T-helper 17 cell (primary cell): Measurements from ENCODE around the gene MAP4K3. TPM values are rescaled to one million over a fixed set of nuclear protein-coding genes. Genes with fewer than 3 reads are reported as not detected.
"Not testable (repeated sequence)": the region's sequence is repeated elsewhere in the genome, so short reads cannot be mapped to it uniquely, and the experiment has no call there.

ENCODE experiments used
- ATAC-seq: fragments of 150-1000 bp; cut with Tn5 transposase; 2 replicates; pipeline ENCODE4 v1.10.0; 2021; ENCODE audit warnings: mild to moderate bottlenecking, moderate library complexity
- DNase-seq, 3 donors: peaks; one replicate each; pipeline versions ENCODE4 v3.0.0 to v3.0.0-alpha.2; 2020 to 2021
- H3K9me3 ChIP-seq: one replicate; pipeline ENCODE4 v1.7.0; 2013; ENCODE audit warnings: low read length, mild to moderate bottlenecking; ENCODE audit not compliant: control insufficient read depth, poor library complexity, severe bottlenecking
- H3K27ac Mint-ChIP-seq: one replicate; pipeline ENCODE4 v1.8.0; 2022; ENCODE audit warnings: mild to moderate bottlenecking, moderate library complexity, mixed read lengths
- H3K27me3 Mint-ChIP-seq: one replicate; pipeline ENCODE4 v1.8.0; 2022; ENCODE audit warnings: mixed read lengths
- H3K36me3 Mint-ChIP-seq: one replicate; pipeline ENCODE4 v1.8.0; 2022; ENCODE audit warnings: low read depth, mixed read lengths
- H3K4me1 Mint-ChIP-seq: one replicate; pipeline ENCODE4 v1.8.0; 2022; ENCODE audit warnings: mild to moderate bottlenecking, mixed read lengths
- H3K4me3 Mint-ChIP-seq: one replicate; pipeline ENCODE4 v1.8.0; 2022; ENCODE audit warnings: mild to moderate bottlenecking, moderate library complexity, mixed read lengths
- total RNA-seq, 4 donors: library from RNA in 2 of 4; stranded (reverse) in 2 of 4; gene quantifications; one replicate each; pipeline ENCODE4 v1.2.3 and lab custom pipeline; 2022 to 2026

The MAP4K3 gene
- total RNA-seq, 2 donors from 2014 or later = 18.8 to 19.7 TPM

DNA sequence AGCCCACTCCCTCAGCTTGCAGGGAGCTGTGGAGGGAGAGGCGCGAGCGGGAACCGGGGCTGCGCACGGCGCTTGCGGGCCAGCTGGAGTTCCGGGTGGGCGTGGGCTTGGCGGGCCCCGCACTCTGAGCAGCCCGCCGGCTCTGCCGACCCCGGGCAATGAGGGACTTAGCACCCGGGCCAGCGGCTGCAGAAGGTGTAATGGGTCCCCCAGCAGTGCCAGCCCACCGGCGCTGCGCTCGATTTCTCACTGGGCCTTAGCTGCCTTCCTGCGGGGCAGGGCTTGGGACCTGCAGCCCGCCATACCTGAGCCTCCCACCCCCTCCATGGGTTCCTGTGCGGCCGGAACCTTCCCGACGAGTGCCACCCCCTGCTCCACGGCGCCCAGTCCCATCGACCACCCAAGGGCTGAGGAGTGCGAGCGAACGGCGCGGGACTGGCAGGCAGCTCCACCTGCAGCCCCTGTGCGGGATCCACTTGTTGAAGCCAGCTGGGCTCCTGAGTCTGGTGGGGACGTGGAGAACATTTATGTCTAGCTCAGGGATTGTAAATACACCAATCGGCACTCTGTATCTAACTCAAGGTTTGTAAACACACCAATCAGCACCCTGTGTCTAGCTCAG, 192.7 kb downstream of the MAP4K3 start:
- not testable (repeated sequence) for DNase-seq, H3K27me3 Mint-ChIP-seq, ATAC-seq, H3K36me3 Mint-ChIP-seq, H3K9me3 ChIP-seq
- Mint-ChIP-seq H3K4me1 (peaks cover 15% of the 10 kb centered on the region), H3K4me3 (peak overlapping the region; percentile 86), H3K27ac (peak overlapping the region; percentile 82)

DNA sequence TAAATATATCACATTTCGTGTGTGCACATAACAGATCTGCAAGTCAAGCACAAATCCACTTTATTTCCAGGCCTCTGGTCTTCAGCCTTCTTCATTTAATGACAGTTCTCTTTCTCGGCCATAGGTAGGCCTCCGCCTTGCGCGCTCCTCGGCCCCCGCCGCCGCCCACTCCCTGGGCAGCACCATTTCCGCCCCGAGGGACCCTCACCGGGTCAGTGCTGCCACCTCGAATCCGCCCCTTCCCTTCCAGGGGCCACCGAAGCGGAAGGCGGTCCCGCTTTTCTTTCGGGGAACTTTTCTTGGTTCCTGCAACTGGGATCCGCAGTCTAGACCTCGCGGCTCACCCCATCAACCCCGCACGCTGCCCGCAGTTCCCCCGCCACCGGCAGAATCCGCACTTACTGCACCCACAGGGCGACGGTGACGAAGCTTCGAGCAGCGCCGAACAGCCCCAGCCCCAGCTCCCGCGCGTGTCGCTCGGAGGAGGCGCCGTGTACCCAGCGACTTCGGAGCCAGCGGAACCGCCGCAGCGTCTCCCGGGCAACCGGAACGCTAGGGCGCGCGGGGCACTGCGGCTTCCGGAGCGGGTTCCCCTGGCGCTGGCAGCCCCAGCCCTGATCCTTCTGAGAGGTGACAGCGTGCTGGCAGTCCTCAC, 193.5 kb downstream of the MAP4K3 start, which contains the start of gene CDKL4:
Gene CDKL4, minus strand, starts transcription at position 502 of the 655 bp plus-strand sequence.
- DNase-seq (peak; percentile 17 to 27 (median 19)), ATAC-seq (peak; percentile 80)
- Mint-ChIP-seq H3K36me3 (peaks cover 3% of the 10 kb centered on the region), H3K27me3 (no peaks in the 10 kb centered on the region), H3K27ac (peak within 1 kb of the TSS; percentile 82), H3K4me1 (peaks cover 15% of the 10 kb centered on the region), H3K4me3 (peak within 1 kb of the TSS; percentile 86)
- H3K9me3 ChIP-seq = no peaks in the 10 kb centered on the region

DNA sequence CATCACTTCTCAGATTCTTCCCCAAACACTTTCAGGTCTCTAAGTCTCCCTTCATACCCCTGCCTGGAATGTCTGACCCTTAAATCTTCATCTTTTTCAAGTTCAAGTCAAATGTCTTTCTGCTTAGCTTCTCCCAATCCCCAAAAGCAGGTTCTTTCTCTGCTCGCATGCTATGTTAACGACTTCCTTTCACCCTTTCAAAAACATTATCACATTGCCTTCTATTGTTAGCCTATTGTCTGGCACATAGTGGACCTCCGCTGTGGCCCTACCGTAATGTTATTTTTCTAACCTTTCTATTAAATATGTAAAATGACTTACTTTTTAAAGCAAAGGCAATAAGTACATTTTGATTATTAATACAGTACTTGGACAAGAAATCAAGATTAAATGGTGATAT, 195.5 kb downstream of the MAP4K3 start:
- Mint-ChIP-seq H3K4me3 (no peak overlapping the region), H3K4me1 (peaks cover 15% of the 10 kb centered on the region), H3K27me3 (no peaks in the 10 kb centered on the region), H3K36me3 (peaks cover 2% of the 10 kb centered on the region), H3K27ac (no peak overlapping the region)
- DNase-seq = no peak
- no peaks in the 10 kb centered on the region for H3K9me3 ChIP-seq
- no peak for ATAC-seq

DNA sequence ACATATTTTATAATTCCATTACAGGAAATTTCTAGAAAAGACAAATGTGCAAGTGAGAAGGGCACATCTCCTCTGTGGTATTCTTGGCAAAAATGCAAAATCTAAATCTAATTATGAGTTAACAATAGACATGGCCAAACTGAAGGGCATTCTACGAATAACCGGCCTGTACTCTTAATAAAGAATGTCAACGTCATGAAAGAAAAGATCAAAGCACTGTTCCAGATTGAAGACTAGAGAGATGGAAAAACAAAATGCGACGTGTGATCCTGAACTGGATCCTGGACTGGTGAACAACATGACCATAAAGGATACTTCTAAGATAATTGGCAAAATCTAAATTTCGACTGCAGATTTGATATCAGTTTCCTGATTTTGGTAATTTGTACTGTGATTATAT, 196.3 kb downstream of the MAP4K3 start:
- DNase-seq (no peak), ATAC-seq (no peak)
- H3K4me3 Mint-ChIP-seq = no peak overlapping the region
- H3K36me3 Mint-ChIP-seq = peaks cover 2% of the 10 kb centered on the region
- no peaks in the 10 kb centered on the region for H3K9me3 ChIP-seq
- no peaks in the 10 kb centered on the region for H3K27me3 Mint-ChIP-seq
- no peak overlapping the region for H3K27ac Mint-ChIP-seq
- peaks cover 11% of the 10 kb centered on the region for H3K4me1 Mint-ChIP-seq

DNA sequence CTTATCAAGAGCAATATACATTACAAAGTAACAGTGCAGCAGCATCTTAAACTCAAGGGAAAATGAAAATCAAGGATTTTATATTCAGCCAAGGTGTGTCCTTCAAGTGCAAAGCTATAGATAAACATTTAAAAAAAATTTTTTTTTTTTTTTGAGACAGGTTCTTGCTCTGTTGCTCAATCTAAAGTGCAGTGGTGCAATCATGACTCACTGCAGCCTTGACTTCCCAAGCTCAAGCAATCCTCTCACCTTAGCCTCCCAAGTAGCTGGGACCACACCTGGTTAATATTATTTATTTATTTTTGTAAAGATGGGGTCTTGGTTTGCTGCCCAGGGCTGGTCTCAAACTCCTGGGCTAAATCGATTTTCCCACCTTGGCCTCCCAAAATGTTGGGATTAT, 202.3 kb downstream of the MAP4K3 start:
- Mint-ChIP-seq H3K27ac (no peak overlapping the region), H3K4me1 (peaks cover 2% of the 10 kb centered on the region), H3K36me3 (peaks cover 4% of the 10 kb centered on the region), H3K4me3 (no peak overlapping the region), H3K27me3 (no peaks in the 10 kb centered on the region)
- DNase-seq (no peak), ATAC-seq (no peak)
- H3K9me3 ChIP-seq = no peaks in the 10 kb centered on the region

DNA sequence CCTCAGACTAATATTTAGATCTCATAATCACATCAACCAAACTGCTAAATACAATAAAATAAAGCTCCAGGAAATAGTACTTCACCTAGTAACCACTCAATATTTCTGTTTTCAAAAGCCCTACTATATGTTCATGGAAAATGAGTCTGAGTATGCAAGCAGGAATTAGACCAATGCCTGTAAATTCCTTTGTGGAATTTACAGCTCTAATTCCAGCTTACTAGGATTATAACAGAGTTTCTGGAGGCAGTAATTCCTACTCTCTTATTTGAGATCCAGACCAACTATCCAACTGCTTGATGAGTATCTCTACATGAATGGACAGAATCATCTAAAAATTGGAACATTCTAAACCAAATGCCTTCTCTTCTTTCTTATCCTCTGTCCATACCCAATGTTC, 204.9 kb downstream of the MAP4K3 start:
- peaks cover 2% of the 10 kb centered on the region for H3K36me3 Mint-ChIP-seq
- DNase-seq = no peak
- H3K4me3 Mint-ChIP-seq = no peak overlapping the region
- peaks cover 17% of the 10 kb centered on the region for H3K4me1 Mint-ChIP-seq
- H3K27me3 Mint-ChIP-seq = no peaks in the 10 kb centered on the region
- no peaks in the 10 kb centered on the region for H3K9me3 ChIP-seq
- no peak for ATAC-seq
- H3K27ac Mint-ChIP-seq = no peak overlapping the region

DNA sequence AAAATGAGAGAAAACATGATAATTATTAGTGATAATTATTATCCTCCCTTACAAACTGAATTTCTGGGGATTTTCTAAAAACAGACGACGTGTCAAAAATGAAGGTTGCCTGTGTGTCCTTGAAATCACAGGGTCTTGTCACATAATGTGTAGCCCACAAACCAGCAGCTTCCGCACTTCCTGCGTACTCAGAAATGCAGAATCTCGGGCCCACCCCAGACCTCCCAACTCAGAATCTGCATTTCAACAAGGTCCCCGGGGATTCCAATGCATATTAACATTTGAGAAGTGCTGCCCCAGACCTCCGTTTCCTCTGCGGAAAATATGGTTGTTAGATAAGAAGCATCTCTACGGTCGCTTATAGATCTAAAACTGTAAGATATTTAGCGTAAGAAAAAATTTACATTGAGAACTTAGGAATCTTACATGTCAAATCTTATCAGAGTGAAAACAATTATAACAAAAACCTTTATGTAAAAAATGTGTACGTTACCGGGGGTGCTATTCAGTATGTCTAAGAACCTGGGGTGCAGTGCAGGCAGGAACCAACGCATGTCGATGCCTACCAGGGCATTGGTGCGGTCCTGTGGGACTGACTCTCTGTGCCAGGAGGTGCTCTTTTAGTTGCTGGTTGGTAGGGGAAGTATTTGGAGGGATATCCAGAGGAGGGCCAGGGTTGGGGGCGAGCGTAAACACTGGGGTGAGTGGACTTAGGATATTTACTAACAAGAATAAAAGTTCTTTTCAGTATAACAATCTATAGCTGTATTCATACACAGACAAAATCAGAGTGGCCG, 208.5 kb downstream of the MAP4K3 start:
- no peaks in the 10 kb centered on the region for H3K27me3 Mint-ChIP-seq
- no peaks in the 10 kb centered on the region for H3K36me3 Mint-ChIP-seq
- H3K27ac Mint-ChIP-seq = peak overlapping the region; percentile 74
- peak overlapping the region; percentile 71 for H3K4me3 Mint-ChIP-seq
- H3K9me3 ChIP-seq = no peaks in the 10 kb centered on the region
- no peak for DNase-seq
- peak; percentile 34 for ATAC-seq
- peaks cover 27% of the 10 kb centered on the region for H3K4me1 Mint-ChIP-seq

DNA sequence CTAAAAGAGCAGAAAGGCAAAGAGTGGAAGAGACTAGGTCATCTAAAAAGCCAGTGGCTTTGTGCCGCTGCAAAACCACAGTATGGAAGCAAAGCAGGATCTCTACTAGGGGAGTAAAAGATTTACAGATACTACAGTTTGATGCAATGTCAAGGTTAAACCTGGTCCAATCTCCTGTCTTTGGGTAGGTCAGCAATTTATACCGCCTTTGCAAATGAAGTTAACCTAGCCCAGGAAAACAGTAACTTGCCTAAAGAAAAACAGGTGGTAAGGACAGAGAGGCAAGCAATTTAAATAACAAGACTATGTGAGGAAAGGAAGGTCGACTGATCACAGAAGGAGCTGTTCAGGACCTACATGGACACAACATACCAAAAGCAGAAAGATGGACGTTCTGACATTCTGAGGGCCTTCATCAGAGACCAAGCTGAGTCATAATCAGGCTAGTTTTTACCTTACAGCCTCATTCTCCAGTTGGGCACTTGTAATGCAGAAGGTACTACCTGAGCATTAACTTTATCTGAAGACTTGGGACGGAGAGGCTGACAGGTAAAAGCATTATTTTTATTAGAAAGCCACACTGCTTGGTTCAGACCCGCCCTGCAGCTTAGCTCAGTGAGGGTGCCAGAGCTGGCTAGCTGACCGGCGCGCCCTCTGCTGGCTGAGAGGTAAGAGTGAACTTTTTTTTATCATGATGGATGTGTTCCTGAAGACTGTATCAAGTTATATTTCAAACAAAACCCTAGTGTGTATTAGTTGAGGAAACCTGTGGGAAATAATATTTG, 209.3 kb downstream of the MAP4K3 start:
- H3K27ac Mint-ChIP-seq = peak overlapping the region; percentile 74
- peaks cover 27% of the 10 kb centered on the region for H3K4me1 Mint-ChIP-seq
- peak overlapping the region; percentile 71 for H3K4me3 Mint-ChIP-seq
- H3K36me3 Mint-ChIP-seq = no peaks in the 10 kb centered on the region
- ATAC-seq (peak; percentile 90), DNase-seq (peak; percentile 72 to 80 (median 72))
- H3K9me3 ChIP-seq = no peaks in the 10 kb centered on the region
- H3K27me3 Mint-ChIP-seq = no peaks in the 10 kb centered on the region

DNA sequence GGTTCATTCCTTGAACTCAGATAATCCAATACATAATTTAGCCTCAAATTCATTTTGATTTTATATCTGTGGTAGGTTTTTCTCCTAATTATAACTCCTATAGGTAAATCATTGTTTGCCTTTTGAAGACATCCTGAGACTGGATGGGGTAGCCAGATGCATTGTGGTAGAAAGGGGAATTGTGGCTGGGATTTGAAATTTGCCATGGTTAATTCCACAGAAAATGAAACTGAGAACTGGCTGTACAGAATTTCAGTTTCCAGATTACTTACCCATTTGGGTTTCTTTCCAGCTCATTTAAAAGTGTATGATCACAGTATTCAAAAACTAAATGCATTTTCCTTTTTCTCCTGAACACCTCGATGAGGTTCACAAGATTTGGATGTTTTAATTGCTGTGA, 211.5 kb downstream of the MAP4K3 start:
- ATAC-seq = no peak
- H3K4me3 Mint-ChIP-seq = no peak overlapping the region
- H3K9me3 ChIP-seq = no peaks in the 10 kb centered on the region
- peaks cover 33% of the 10 kb centered on the region for H3K4me1 Mint-ChIP-seq
- no peak overlapping the region for H3K27ac Mint-ChIP-seq
- no peak for DNase-seq
- no peaks in the 10 kb centered on the region for H3K27me3 Mint-ChIP-seq
- H3K36me3 Mint-ChIP-seq = no peaks in the 10 kb centered on the region

DNA sequence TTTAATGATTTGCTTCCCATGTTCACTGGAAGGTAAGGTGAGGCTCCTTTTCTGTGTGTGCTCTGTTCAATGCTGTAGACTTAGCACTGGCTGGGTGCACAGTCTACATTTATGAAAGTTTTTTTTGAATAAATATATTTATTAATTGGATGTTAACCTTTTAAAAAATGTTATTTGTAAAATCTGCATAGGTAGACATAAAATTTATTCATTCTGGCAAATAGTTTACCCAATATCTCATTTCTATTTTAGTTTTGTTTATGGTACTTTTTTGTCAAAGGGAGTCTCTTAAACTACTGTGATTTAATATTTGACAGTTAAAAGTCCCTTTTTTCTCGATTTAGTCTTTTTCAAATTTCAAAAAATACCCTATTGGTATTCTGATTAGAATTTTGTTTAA, 213.2 kb downstream of the MAP4K3 start:
- no peaks in the 10 kb centered on the region for H3K36me3 Mint-ChIP-seq
- no peak for ATAC-seq
- H3K4me1 Mint-ChIP-seq = peaks cover 31% of the 10 kb centered on the region
- no peak overlapping the region for H3K27ac Mint-ChIP-seq
- H3K27me3 Mint-ChIP-seq = no peaks in the 10 kb centered on the region
- no peak for DNase-seq
- no peak overlapping the region for H3K4me3 Mint-ChIP-seq
- H3K9me3 ChIP-seq = no peaks in the 10 kb centered on the region

DNA sequence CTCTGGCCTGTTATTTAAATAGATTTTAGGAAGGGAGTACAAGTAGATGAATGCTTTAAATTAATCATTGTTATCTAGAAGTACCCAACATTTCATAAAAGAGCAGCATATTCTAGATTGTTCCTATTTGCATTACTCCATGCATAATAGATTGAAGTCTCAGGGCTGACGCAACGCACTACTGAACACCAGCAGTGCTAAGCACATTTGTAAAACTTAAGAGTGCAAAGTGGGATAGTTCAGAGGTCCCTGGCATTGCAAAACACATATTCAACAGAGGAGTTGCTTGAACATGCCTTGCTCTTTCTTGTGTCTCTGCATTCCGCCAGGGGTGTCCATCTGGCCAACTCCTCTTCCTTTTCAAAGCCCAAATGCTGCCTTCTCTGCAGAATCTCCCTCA, 215.6 kb downstream of the MAP4K3 start:
- Mint-ChIP-seq H3K36me3 (peaks cover 2% of the 10 kb centered on the region), H3K4me3 (no peak overlapping the region), H3K27me3 (no peaks in the 10 kb centered on the region), H3K27ac (peak overlapping the region; percentile 93), H3K4me1 (peaks cover 37% of the 10 kb centered on the region)
- no peak for ATAC-seq
- DNase-seq = no peak
- no peaks in the 10 kb centered on the region for H3K9me3 ChIP-seq

DNA sequence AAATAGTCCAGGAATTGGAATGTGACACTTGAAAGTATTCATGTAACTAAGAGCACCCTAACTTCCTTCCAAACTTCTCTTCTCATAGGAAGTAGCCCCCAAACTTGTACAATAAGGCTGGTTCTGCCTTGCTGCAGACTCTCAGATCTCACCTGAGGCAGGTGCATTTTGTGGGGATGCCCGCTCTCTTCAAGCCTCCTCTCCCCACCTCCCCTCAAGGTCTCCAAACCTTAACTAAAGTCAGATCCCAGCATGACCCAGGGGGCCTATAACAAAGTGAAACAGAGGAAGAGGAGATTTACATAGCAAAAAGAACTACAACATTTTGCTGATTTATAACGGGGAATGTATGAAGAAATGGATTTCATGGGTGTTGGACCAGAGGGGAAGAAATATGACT, 216.9 kb downstream of the MAP4K3 start:
- DNase-seq = no peak
- Mint-ChIP-seq H3K4me1 (peaks cover 47% of the 10 kb centered on the region), H3K27me3 (no peaks in the 10 kb centered on the region)

DNA sequence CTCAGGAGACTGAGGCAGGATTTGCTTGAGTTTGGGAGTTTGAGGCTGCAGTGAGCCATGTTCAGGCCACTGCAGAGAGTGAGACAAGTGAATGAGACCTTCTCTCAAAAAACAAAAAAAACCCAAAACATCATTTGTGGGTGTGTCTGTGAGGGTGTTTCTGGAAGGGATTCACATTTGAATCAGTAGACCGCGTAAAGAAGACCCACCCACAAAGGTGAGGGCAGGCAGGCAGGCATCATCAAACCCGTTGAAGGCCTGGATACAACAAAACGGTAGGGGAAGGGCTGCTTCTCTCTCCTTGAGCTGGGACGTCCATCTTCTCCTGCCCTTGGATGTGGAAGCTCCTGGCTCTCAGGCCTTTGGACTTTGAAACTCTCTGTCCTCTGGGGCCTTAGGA, 218.7 kb downstream of the MAP4K3 start:
- Mint-ChIP-seq H3K4me3 (peak overlapping the region; percentile 31), H3K36me3 (peaks cover 2% of the 10 kb centered on the region), H3K27me3 (no peaks in the 10 kb centered on the region), H3K4me1 (peaks cover 46% of the 10 kb centered on the region), H3K27ac (peak overlapping the region; percentile 93)
- ATAC-seq (no peak), DNase-seq (no peak)
- H3K9me3 ChIP-seq = no peaks in the 10 kb centered on the region

More for the DNA sequence above, 216.9 kb downstream of the MAP4K3 start:
- H3K36me3 Mint-ChIP-seq = peaks cover 2% of the 10 kb centered on the region
- no peaks in the 10 kb centered on the region for H3K9me3 ChIP-seq
- ATAC-seq = no peak
- H3K27ac Mint-ChIP-seq = peak overlapping the region; percentile 93
- H3K4me3 Mint-ChIP-seq = no peak overlapping the region
